Epithelial cell of esophagus (primary cell): ENCODE measurements around the gene ADORA2A.

ENCODE experiments used
- DNase-seq: peaks from one replicate; pipeline ENCODE4 v3.0.0; 2010; ENCODE audit warnings: low read depth
- H3K4me3 ChIP-seq: 2 replicates; pipeline ENCODE4 v1.5.1; 2011; ENCODE audit warnings: mild to moderate bottlenecking, low read length, control low read depth
- TF ChIP-seq, protein P1 (sequence below): IDR thresholded peaks from 2 replicates; pipeline ENCODE4 v1.5.1; 2011; ENCODE audit warnings: low read depth, mild to moderate bottlenecking, low read length, control low read depth, inconsistent platforms; ENCODE audit not compliant: insufficient read depth; ENCODE audit errors: missing control alignments

Gene ADORA2A

DNA sequence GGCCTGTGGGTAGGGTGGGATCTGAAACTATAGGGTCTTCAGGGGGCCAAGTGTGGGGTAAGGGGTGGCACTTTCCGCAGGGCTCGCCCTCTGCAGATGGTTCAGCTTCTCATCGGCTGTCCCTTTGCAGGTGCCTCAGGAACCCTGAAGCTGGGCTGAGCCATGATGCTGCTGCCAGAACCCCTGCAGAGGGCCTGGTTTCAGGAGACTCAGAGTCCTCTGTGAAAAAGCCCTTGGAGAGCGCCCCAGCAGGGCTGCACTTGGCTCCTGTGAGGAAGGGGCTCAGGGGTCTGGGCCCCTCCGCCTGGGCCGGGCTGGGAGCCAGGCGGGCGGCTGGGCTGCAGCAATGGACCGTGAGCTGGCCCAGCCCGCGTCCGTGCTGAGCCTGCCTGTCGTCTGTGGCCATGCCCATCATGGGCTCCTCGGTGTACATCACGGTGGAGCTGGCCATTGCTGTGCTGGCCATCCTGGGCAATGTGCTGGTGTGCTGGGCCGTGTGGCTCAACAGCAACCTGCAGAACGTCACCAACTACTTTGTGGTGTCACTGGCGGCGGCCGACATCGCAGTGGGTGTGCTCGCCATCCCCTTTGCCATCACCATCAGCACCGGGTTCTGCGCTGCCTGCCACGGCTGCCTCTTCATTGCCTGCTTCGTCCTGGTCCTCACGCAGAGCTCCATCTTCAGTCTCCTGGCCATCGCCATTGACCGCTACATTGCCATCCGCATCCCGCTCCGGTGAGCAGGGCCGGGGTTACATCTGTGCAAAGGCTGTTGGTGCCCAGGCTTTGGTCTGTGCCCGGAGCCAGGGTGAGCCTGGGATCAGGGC lies 5.8 kb downstream of the ADORA2A start:
- TF ChIP-seq, protein P1, sequence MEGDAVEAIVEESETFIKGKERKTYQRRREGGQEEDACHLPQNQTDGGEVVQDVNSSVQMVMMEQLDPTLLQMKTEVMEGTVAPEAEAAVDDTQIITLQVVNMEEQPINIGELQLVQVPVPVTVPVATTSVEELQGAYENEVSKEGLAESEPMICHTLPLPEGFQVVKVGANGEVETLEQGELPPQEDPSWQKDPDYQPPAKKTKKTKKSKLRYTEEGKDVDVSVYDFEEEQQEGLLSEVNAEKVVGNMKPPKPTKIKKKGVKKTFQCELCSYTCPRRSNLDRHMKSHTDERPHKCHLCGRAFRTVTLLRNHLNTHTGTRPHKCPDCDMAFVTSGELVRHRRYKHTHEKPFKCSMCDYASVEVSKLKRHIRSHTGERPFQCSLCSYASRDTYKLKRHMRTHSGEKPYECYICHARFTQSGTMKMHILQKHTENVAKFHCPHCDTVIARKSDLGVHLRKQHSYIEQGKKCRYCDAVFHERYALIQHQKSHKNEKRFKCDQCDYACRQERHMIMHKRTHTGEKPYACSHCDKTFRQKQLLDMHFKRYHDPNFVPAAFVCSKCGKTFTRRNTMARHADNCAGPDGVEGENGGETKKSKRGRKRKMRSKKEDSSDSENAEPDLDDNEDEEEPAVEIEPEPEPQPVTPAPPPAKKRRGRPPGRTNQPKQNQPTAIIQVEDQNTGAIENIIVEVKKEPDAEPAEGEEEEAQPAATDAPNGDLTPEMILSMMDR: no peak
- H3K4me3 ChIP-seq: no peak overlapping the region
- DNase-seq: no peak

DNA sequence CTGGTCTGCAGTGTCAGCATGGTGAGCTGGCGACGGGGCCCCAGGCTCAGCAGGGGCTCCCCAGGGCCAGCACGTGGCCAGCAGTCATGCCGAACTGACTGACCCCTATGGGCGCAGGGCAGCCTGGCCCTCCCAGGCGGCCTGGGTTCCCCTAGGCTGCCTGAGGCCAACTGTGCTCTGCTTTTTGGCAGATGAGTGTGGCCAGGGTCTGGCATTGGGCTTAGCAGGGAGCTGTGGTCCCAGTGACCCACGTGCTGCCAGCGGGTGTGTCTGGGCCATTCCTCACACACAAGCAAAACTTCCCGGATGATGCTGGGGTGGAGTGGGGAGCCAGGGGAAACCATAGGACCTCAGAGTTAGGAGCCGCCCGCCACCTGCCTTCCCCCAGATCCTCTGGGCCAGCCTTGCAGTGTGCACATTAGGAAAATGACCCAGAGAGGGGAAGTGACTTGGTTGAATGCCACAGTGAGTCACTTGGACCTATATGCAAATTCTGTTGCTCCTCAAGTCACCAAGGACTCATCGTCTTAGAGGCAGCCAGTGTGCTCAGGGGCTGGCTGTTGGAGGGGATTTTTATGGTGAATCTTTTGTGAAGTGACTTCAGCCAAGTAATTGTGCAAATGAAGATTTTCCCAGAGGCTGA lies 6.5 kb downstream of the ADORA2A start:
- DNase-seq: peak; percentile 45
- no peak overlapping the region for H3K4me3 ChIP-seq
- TF ChIP-seq, protein P1: no peak

DNA sequence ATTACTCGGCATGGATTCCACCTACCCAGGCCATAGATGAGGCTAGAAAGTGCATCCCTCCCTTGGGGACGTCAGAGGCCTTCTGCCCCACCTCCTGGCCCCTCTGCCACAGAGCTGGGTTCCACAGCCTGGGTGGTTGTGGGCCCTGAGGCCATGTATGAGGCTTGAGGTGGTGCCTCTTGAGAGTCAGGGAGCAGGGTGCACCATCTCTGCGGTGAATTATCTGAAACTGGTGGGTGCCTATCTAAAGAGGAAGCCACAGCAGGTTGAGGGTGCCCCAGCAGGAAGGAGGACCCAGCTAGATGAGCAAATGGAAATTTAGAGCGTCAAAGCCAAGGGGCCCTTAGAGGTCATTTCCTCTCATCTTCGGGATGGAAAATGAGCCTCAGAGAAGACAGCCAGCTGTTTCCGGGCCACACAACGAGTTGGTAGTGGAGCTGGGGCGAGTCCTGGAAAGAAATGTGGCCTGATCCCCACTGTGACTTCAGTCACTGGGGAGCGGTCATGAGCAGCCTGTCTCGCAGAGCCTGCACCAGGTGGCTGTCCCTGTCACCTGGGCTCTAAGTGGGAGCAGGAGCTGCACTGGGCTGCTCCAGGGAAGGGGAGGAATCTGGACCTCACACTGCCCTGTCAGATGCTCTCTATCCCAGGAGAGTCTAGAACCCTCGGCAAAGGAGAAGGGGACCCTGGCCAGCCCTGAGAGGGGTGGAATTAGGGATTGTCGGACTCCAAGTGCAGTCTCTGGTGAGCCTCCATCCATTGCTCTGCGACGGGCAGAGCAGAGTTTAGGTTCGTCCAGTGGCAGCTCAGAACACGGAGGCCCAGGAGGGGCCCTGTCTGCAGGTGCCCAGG lies 7.3 kb downstream of the ADORA2A start:
- H3K4me3 ChIP-seq: no peak overlapping the region
- TF ChIP-seq, protein P1: no peak
- no peak for DNase-seq

DNA sequence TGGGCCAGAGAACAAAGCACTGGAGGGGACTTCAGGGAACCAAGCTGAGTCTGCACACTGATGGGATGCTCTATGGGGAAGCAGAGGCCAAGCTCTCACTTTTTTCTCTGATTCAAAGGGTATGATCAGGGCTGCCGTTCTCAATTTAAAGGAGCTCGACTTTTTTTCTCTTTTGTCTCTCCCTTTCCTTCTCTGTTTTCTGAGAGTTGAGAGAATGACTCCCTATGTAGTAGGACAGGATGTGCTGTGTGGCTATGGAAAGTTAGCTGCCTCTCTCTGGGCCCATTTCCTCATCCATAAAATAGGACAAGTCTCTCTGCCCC lies 7.9 kb downstream of the ADORA2A start:
- H3K4me3 ChIP-seq: no peak overlapping the region
- TF ChIP-seq, protein P1: no peak
- no peak for DNase-seq

DNA sequence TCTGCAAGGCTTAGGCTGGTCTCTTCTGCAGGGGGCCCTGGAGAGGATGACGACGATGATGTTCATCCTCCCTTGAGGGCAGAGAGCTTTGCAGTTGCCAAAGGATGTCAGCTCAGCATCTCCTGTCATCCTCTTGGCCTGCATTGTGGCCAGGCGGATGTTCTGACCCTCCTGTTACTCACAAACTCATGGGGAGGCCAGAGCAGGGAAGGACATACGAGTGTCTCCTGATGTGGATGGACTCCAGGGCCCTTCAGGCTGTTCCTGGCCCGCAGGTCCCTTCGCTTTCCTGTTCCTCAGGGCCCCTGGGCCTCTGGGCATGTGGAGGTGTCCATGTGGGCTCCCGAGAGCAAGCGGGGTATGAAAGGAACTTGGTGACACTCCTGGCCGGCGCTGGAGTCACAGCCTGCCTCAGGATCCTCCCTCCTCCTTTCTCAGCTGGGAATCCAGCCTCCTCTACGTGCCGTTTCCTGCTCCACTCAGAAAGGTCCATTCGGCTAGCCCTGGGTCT lies 8.5 kb downstream of the ADORA2A start:
- no peak for DNase-seq
- no peak overlapping the region for H3K4me3 ChIP-seq
- TF ChIP-seq, protein P1: no peak

DNA sequence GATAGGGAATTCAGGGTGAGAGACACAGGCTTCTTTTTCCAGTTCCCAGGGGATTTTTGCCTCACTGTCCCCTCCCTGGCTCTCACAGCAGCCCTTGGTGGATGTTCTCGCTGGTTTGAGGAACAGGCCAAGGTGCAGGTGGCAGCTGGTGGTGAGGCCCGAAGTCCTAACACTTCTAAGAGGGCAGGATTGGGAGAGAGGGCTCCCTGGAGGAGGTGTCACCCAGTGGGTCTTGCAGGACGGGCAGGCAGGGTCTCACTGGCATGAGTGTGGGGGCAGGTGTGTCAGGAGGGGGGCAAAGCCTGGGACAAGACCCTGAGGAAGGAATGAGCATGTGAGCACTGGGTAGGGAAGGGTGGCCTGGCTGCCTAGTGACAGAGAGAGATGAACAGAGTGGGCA lies 9.2 kb downstream of the ADORA2A start:
- TF ChIP-seq, protein P1: no peak
- no peak overlapping the region for H3K4me3 ChIP-seq
- no peak for DNase-seq
